GM12878 (cell line): ENCODE measurements around the gene SPATA18.

ENCODE experiments used
- CTCF ChIP-seq, 3 experiments: IDR thresholded peaks in 2 of 3; conservative IDR thresholded peaks in 1 of 3; 2 replicates each; pipeline ENCODE4 v1.5.1; 2011; ENCODE audit warnings: low read depth in 3 of 3, low read length in 3 of 3, mild to moderate bottlenecking in 3 of 3, control low read depth in 2 of 3, moderate library complexity in 2 of 3, inconsistent platforms in 1 of 3, mixed read lengths in 1 of 3; ENCODE audit not compliant: control insufficient read depth in 2 of 3, insufficient read depth in 1 of 3; ENCODE audit errors: extremely low read depth in 1 of 3
- POLR2AphosphoS5 ChIP-seq: IDR thresholded peaks from 2 replicates; pipeline ENCODE4 v1.6.1; 2011; ENCODE audit warnings: mild to moderate bottlenecking, low read length, inconsistent platforms
- RAD21 ChIP-seq: IDR thresholded peaks from 2 replicates; pipeline ENCODE4 v1.6.1; 2011; ENCODE audit warnings: mild to moderate bottlenecking, low read depth, low read length, moderate library complexity; ENCODE audit not compliant: insufficient read depth
- ZNF592 ChIP-seq: fragments of 450-650 bp; IDR thresholded peaks from 2 replicates; pipeline ENCODE4 v1.6.1; 2017; ENCODE audit warnings: mild to moderate bottlenecking, moderate library complexity

- TF ChIP-seq CTCF (IDR thresholded peaks at IDR 0.05 in 2 of 3, conservative IDR thresholded peaks at IDR 0.05 in 1 of 3; ENCODE audit: control insufficient read depth in 2 of 3, extremely low read depth in 1 of 3, insufficient read depth in 1 of 3, low read depth in 3 of 3, low read length in 3 of 3): no peak
- no peak for TF ChIP-seq ZNF592
- no peak for TF ChIP-seq POLR2AphosphoS5
- TF ChIP-seq RAD21: no peak
Observed at GRCh38 chr4:52012651-52013050, 38.5 kb upstream of the SPATA18 start.
